COLO829 (cell line): ENCODE measurements around the gene NAA80.
"Not testable (repeated sequence)": the region's sequence is repeated elsewhere in the genome, so short reads cannot be mapped to it uniquely, and the experiment has no call there.

Experiments used
- DNase-seq: peaks from one replicate; pipeline ENCODE4 v3.0.0; 2012; ENCODE audit warnings: low spot score

Gene NAA80

GRCh38 chr3:50290161-50290641 lies 9.0 kb downstream of the NAA80 start:
- DNase-seq, result no peak

GRCh38 chr3:50289130-50289529 lies 10.1 kb downstream of the NAA80 start:
- no peak for DNase-seq

- no peak for DNase-seq
Measured at GRCh38 chr3:50288387-50289007, 10.7 kb downstream of the NAA80 start.

GRCh38 chr3:50287262-50287661 lies 11.9 kb downstream of the NAA80 start:
- DNase-seq, result no peak

GRCh38 chr3:50286322-50287227 lies 12.6 kb downstream of the NAA80 start:
- no peak for DNase-seq

GRCh38 chr3:50284121-50284520 lies 15.1 kb downstream of the NAA80 start:
- DNase-seq, result not testable (repeated sequence)

- no peak for DNase-seq
Measured at GRCh38 chr3:50279255-50280016, 19.8 kb downstream of the NAA80 start.

- no peak for DNase-seq
Measured at GRCh38 chr3:50278880-50279224, 20.4 kb downstream of the NAA80 start, which contains the start of gene LSMEM2. Gene LSMEM2, plus strand, starts transcription at chr3:50279087. Its CDS starts 27 bp downstream, at chr3:50279114.

GRCh38 chr3:50278123-50278879 lies 20.9 kb downstream of the NAA80 start:
- no peak for DNase-seq

GRCh38 chr3:50276762-50277101 lies 22.5 kb downstream of the NAA80 start:
- DNase-seq, result no peak

- DNase-seq, result no peak
Measured at GRCh38 chr3:50275996-50276761, 23.0 kb downstream of the NAA80 start.

GRCh38 chr3:50275141-50275995 lies 23.8 kb downstream of the NAA80 start:
- no peak for DNase-seq

GRCh38 chr3:50274371-50275104 lies 24.7 kb downstream of the NAA80 start:
- no peak for DNase-seq

GRCh38 chr3:50273689-50274065 lies 25.5 kb downstream of the NAA80 start:
- DNase-seq, result no peak

- peak; percentile 90 for DNase-seq
Measured at GRCh38 chr3:50272911-50273688, 26.1 kb downstream of the NAA80 start.

- DNase-seq, result not testable (repeated sequence)
Measured at GRCh38 chr3:50272538-50272910, 26.7 kb downstream of the NAA80 start.

GRCh38 chr3:50271314-50271936 lies 27.8 kb downstream of the NAA80 start:
- DNase-seq, result no peak
